ENCODE results near the gene USP17L28. TPM values are rescaled to one million over a fixed set of nuclear protein-coding genes. Genes with fewer than 3 reads are reported as not detected.

Gene USP17L28
- polyA plus RNA-seq, 2 of the 4 experiments (the other 2 are of a cell fraction), result not detected

Other genes starting within 250 kb of the USP17L28 start
- not detected in 2 replicates for gene FAM90A26, start 178.5 kb upstream of the USP17L28 start, polyA plus RNA-seq (2011; rRNA removed)
- gene FAM90A26, start 178.5 kb upstream of the USP17L28 start, polyA plus RNA-seq (2017; fragmentation: RNase III; extraction: RNeasy Plus Mini Kit Qiagen cat#74134 plus additional on column Dnase treatment), result not detected in 3 replicates
- not detected in 2 replicates for gene USP17L10, start 138.2 kb upstream of the USP17L28 start, polyA plus RNA-seq (2011; rRNA removed)
- gene USP17L10, start 138.2 kb upstream of the USP17L28 start, polyA plus RNA-seq (2017; fragmentation: RNase III; extraction: RNeasy Plus Mini Kit Qiagen cat#74134 plus additional on column Dnase treatment), result not detected in 3 replicates
- gene USP17L11, start 133.5 kb upstream of the USP17L28 start, polyA plus RNA-seq (2011; rRNA removed), result not detected in 2 replicates
- not detected in 3 replicates for gene USP17L11, start 133.5 kb upstream of the USP17L28 start, polyA plus RNA-seq (2017; fragmentation: RNase III; extraction: RNeasy Plus Mini Kit Qiagen cat#74134 plus additional on column Dnase treatment)
- gene USP17L12, start 128.7 kb upstream of the USP17L28 start, polyA plus RNA-seq (2011; rRNA removed), result not detected in 2 replicates
- not detected in 3 replicates for gene USP17L12, start 128.7 kb upstream of the USP17L28 start, polyA plus RNA-seq (2017; fragmentation: RNase III; extraction: RNeasy Plus Mini Kit Qiagen cat#74134 plus additional on column Dnase treatment)
- not detected in 2 replicates for gene USP17L13, start 124.0 kb upstream of the USP17L28 start, polyA plus RNA-seq (2011; rRNA removed)
- not detected in 3 replicates for gene USP17L13, start 124.0 kb upstream of the USP17L28 start, polyA plus RNA-seq (2017; fragmentation: RNase III; extraction: RNeasy Plus Mini Kit Qiagen cat#74134 plus additional on column Dnase treatment)
- not detected in 2 replicates for gene USP17L15, start 114.5 kb upstream of the USP17L28 start, polyA plus RNA-seq (2011; rRNA removed)
- gene USP17L15, start 114.5 kb upstream of the USP17L28 start, polyA plus RNA-seq (2017; fragmentation: RNase III; extraction: RNeasy Plus Mini Kit Qiagen cat#74134 plus additional on column Dnase treatment), result not detected in 3 replicates
- not detected in 2 replicates for gene USP17L17, start 105.0 kb upstream of the USP17L28 start, polyA plus RNA-seq (2011; rRNA removed)
- not detected in 3 replicates for gene USP17L17, start 105.0 kb upstream of the USP17L28 start, polyA plus RNA-seq (2017; fragmentation: RNase III; extraction: RNeasy Plus Mini Kit Qiagen cat#74134 plus additional on column Dnase treatment)
- not detected in 2 replicates for gene USP17L18, start 100.3 kb upstream of the USP17L28 start, polyA plus RNA-seq (2011; rRNA removed)
- not detected in 3 replicates for gene USP17L18, start 100.3 kb upstream of the USP17L28 start, polyA plus RNA-seq (2017; fragmentation: RNase III; extraction: RNeasy Plus Mini Kit Qiagen cat#74134 plus additional on column Dnase treatment)
- gene USP17L19, start 95.5 kb upstream of the USP17L28 start, polyA plus RNA-seq (2011; rRNA removed), result not detected in 2 replicates
- not detected in 3 replicates for gene USP17L19, start 95.5 kb upstream of the USP17L28 start, polyA plus RNA-seq (2017; fragmentation: RNase III; extraction: RNeasy Plus Mini Kit Qiagen cat#74134 plus additional on column Dnase treatment)
- gene USP17L20, start 90.8 kb upstream of the USP17L28 start, polyA plus RNA-seq (2011; rRNA removed), result not detected in 2 replicates
- not detected in 3 replicates for gene USP17L20, start 90.8 kb upstream of the USP17L28 start, polyA plus RNA-seq (2017; fragmentation: RNase III; extraction: RNeasy Plus Mini Kit Qiagen cat#74134 plus additional on column Dnase treatment)
- gene USP17L21, start 86.0 kb upstream of the USP17L28 start, polyA plus RNA-seq (2011; rRNA removed), result not detected in 2 replicates
- not detected in 3 replicates for gene USP17L21, start 86.0 kb upstream of the USP17L28 start, polyA plus RNA-seq (2017; fragmentation: RNase III; extraction: RNeasy Plus Mini Kit Qiagen cat#74134 plus additional on column Dnase treatment)
- not detected in 2 replicates for gene USP17L22, start 81.3 kb upstream of the USP17L28 start, polyA plus RNA-seq (2011; rRNA removed)
- gene USP17L22, start 81.3 kb upstream of the USP17L28 start, polyA plus RNA-seq (2017; fragmentation: RNase III; extraction: RNeasy Plus Mini Kit Qiagen cat#74134 plus additional on column Dnase treatment), result not detected in 3 replicates
- gene USP17L24, start 23.7 kb upstream of the USP17L28 start, polyA plus RNA-seq (2011; rRNA removed), result not detected in 2 replicates
- not detected in 3 replicates for gene USP17L24, start 23.7 kb upstream of the USP17L28 start, polyA plus RNA-seq (2017; fragmentation: RNase III; extraction: RNeasy Plus Mini Kit Qiagen cat#74134 plus additional on column Dnase treatment)
- gene USP17L25, start 19.0 kb upstream of the USP17L28 start, polyA plus RNA-seq (2011; rRNA removed), result not detected in 2 replicates
- gene USP17L25, start 19.0 kb upstream of the USP17L28 start, polyA plus RNA-seq (2017; fragmentation: RNase III; extraction: RNeasy Plus Mini Kit Qiagen cat#74134 plus additional on column Dnase treatment), result not detected in 3 replicates
- gene USP17L26, start 14.2 kb upstream of the USP17L28 start, polyA plus RNA-seq (2011; rRNA removed), result not detected in 2 replicates
- not detected in 3 replicates for gene USP17L26, start 14.2 kb upstream of the USP17L28 start, polyA plus RNA-seq (2017; fragmentation: RNase III; extraction: RNeasy Plus Mini Kit Qiagen cat#74134 plus additional on column Dnase treatment)
- not detected in 2 replicates for gene USP17L5, start 9.5 kb upstream of the USP17L28 start, polyA plus RNA-seq (2011; rRNA removed)
- not detected in 3 replicates for gene USP17L5, start 9.5 kb upstream of the USP17L28 start, polyA plus RNA-seq (2017; fragmentation: RNase III; extraction: RNeasy Plus Mini Kit Qiagen cat#74134 plus additional on column Dnase treatment)
- not detected in 2 replicates for gene USP17L27, start 4.7 kb upstream of the USP17L28 start, polyA plus RNA-seq (2011; rRNA removed)
- not detected in 3 replicates for gene USP17L27, start 4.7 kb upstream of the USP17L28 start, polyA plus RNA-seq (2017; fragmentation: RNase III; extraction: RNeasy Plus Mini Kit Qiagen cat#74134 plus additional on column Dnase treatment)
- gene USP17L29, start 4.7 kb downstream of the USP17L28 start, polyA plus RNA-seq (2011; rRNA removed), result not detected in 2 replicates
- gene USP17L29, start 4.7 kb downstream of the USP17L28 start, polyA plus RNA-seq (2017; fragmentation: RNase III; extraction: RNeasy Plus Mini Kit Qiagen cat#74134 plus additional on column Dnase treatment), result not detected in 3 replicates
- gene USP17L30, start 14.2 kb downstream of the USP17L28 start, polyA plus RNA-seq (2011; rRNA removed), result not detected in 2 replicates
- gene USP17L30, start 14.2 kb downstream of the USP17L28 start, polyA plus RNA-seq (2017; fragmentation: RNase III; extraction: RNeasy Plus Mini Kit Qiagen cat#74134 plus additional on column Dnase treatment), result not detected in 3 replicates
- gene DEFB131A, start 95.5 kb downstream of the USP17L28 start, polyA plus RNA-seq (2011; rRNA removed), result not detected in 2 replicates
- not detected in 3 replicates for gene DEFB131A, start 95.5 kb downstream of the USP17L28 start, polyA plus RNA-seq (2017; fragmentation: RNase III; extraction: RNeasy Plus Mini Kit Qiagen cat#74134 plus additional on column Dnase treatment)

Measured in A549 (cell line).